Mesenchymal stem cell (in vitro differentiated cells and primary cell): Measurements from ENCODE around the gene TOM1.

ENCODE experiments used
- DNase-seq: peaks from one replicate; pipeline ENCODE4 v3.0.0-alpha.2; 2013
- H2AFZ ChIP-seq: one replicate; pipeline ENCODE4 v1.6.1; 2013; ENCODE audit warnings: low read depth, mild to moderate bottlenecking, control low read depth, inconsistent platforms, low read length, moderate library complexity
- H2AK5ac ChIP-seq: 2 replicates; pipeline ENCODE4 v1.6.1; 2013; ENCODE audit warnings: low read length, moderate library complexity, mild to moderate bottlenecking, inconsistent platforms; ENCODE audit not compliant: severe bottlenecking
- H2BK120ac ChIP-seq: one replicate; pipeline ENCODE4 v1.6.1; 2013; ENCODE audit warnings: low read depth, mild to moderate bottlenecking, inconsistent platforms, low read length, moderate library complexity
- H2BK12ac ChIP-seq, 2 experiments: one replicate each; pipeline ENCODE4 v1.6.1; 2013; ENCODE audit warnings: inconsistent platforms in 2 of 2, low read length in 2 of 2, mild to moderate bottlenecking in 2 of 2, moderate library complexity in 2 of 2, control low read depth in 1 of 2
- H2BK15ac ChIP-seq: one replicate; pipeline ENCODE4 v1.6.1; 2013; ENCODE audit warnings: mild to moderate bottlenecking, low read depth, inconsistent platforms; ENCODE audit not compliant: poor library complexity, severe bottlenecking
- H2BK5ac ChIP-seq: 2 replicates; pipeline ENCODE4 v1.6.1; 2013; ENCODE audit warnings: low read depth, mild to moderate bottlenecking, low read length, control low read depth, inconsistent platforms; ENCODE audit not compliant: poor library complexity, severe bottlenecking
- H3K14ac ChIP-seq, 2 experiments: one replicate each; pipeline ENCODE4 v1.6.1; 2013; ENCODE audit warnings: inconsistent platforms in 2 of 2, low read length in 2 of 2, control low read depth in 1 of 2, mild to moderate bottlenecking in 1 of 2, moderate library complexity in 1 of 2
- H3K18ac ChIP-seq, 2 experiments: one replicate each; pipeline ENCODE4 v1.6.1; 2013; ENCODE audit warnings: inconsistent platforms in 2 of 2, low read length in 2 of 2, control low read depth in 1 of 2, low read depth in 1 of 2, mild to moderate bottlenecking in 1 of 2
- H3K23ac ChIP-seq, 2 experiments: one replicate each; pipeline ENCODE4 v1.6.1; 2013; ENCODE audit warnings: inconsistent platforms in 2 of 2, low read length in 2 of 2, mild to moderate bottlenecking in 2 of 2, moderate library complexity in 2 of 2, control low read depth in 1 of 2
- H3K27ac ChIP-seq: 2 replicates; pipeline ENCODE4 v1.5.1; 2013; ENCODE audit warnings: mild to moderate bottlenecking, moderate library complexity, low read length, control low read depth, inconsistent platforms; ENCODE audit not compliant: poor library complexity, severe bottlenecking
- H3K27me3 ChIP-seq, 2 experiments: 2 replicates each; pipeline versions ENCODE4 v1.6.1 to v1.7.0; 2013; ENCODE audit warnings: low read length in 2 of 2, mild to moderate bottlenecking in 2 of 2, moderate library complexity in 2 of 2, control low read depth in 1 of 2, inconsistent platforms in 1 of 2; ENCODE audit not compliant: control insufficient read depth in 1 of 2, insufficient read depth in 1 of 2
- H3K36me3 ChIP-seq, 2 experiments: 2 replicates each; pipeline versions ENCODE4 v1.6.1 to v1.7.0; 2013; ENCODE audit warnings: low read length in 2 of 2, control low read depth in 1 of 2, inconsistent platforms in 1 of 2, low read depth in 1 of 2, mild to moderate bottlenecking in 1 of 2; ENCODE audit not compliant: insufficient read depth in 2 of 2, control insufficient read depth in 1 of 2
- H3K4ac ChIP-seq, 2 experiments: one replicate each; pipeline ENCODE4 v1.6.1; 2013; ENCODE audit warnings: inconsistent platforms in 2 of 2, low read length in 2 of 2, mild to moderate bottlenecking in 2 of 2, moderate library complexity in 2 of 2, control low read depth in 1 of 2, low read depth in 1 of 2
- H3K4me1 ChIP-seq: 2 replicates; pipeline ENCODE4 v1.6.1; 2013; ENCODE audit warnings: low read depth, low read length, control low read depth; ENCODE audit not compliant: control insufficient read depth, insufficient read depth
- H3K4me2 ChIP-seq: 2 replicates; pipeline ENCODE4 v1.6.1; 2013; ENCODE audit warnings: low read length, mild to moderate bottlenecking, inconsistent platforms; ENCODE audit not compliant: poor library complexity, severe bottlenecking
- H3K4me3 ChIP-seq, 2 experiments: 2 replicates each; pipeline versions ENCODE4 v1.5.1 to v1.7.0; 2013; ENCODE audit warnings: low read length in 2 of 2, mild to moderate bottlenecking in 2 of 2, control low read depth in 1 of 2, low read depth in 1 of 2; ENCODE audit not compliant: insufficient read depth in 1 of 2
- H3K79me1 ChIP-seq: replicated peaks from 2 replicates; pipeline ENCODE4 v1.6.1; 2013; ENCODE audit warnings: mild to moderate bottlenecking, control low read depth, low read length, inconsistent platforms; ENCODE audit not compliant: poor library complexity, severe bottlenecking
- H3K9ac ChIP-seq: 2 replicates; pipeline ENCODE4 v1.7.0; 2013; ENCODE audit warnings: mild to moderate bottlenecking, low read length, moderate library complexity
- H3K9me3 ChIP-seq: 2 replicates; pipeline ENCODE4 v1.7.0; 2013; ENCODE audit warnings: mild to moderate bottlenecking, low read length; ENCODE audit not compliant: control insufficient read depth
- H4K8ac ChIP-seq: one replicate; pipeline ENCODE4 v1.6.1; 2013; ENCODE audit warnings: inconsistent platforms, mild to moderate bottlenecking, low read length, moderate library complexity
- H4K91ac ChIP-seq: one replicate; pipeline ENCODE4 v1.6.1; 2013; ENCODE audit warnings: mild to moderate bottlenecking, low read length, inconsistent platforms
- WGBS: methylation state at CpG from one replicate; pipeline ENCODE4 v1.1.7; 2013; ENCODE audit warnings: mixed read lengths; 5-methylcytosine and 5-hydroxymethylcytosine counted together

TOM1 gene

DNA sequence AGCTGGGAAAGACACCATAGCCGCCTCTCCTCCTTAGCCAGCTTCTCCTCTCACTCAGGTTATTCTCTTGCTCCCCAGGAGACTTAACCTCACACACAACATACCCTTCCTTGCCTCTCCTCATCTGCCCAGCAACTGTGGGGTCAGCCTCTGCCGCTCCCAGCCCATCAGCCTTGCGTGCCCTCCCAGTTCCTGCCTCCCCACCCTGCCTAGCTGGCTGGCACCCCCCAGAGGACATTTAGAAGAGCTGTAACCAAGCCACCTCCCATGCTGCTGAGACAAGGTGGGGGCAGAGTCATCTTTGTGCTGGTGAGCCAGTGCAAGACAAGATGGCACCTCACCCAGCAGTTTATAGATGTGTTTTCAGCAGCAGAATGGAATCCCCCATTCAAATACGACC lies 38.2 kb downstream of the TOM1 start:
- H3K27me3 ChIP-seq = no peaks in the 10 kb centered on the region
- no peak for DNase-seq

DNA sequence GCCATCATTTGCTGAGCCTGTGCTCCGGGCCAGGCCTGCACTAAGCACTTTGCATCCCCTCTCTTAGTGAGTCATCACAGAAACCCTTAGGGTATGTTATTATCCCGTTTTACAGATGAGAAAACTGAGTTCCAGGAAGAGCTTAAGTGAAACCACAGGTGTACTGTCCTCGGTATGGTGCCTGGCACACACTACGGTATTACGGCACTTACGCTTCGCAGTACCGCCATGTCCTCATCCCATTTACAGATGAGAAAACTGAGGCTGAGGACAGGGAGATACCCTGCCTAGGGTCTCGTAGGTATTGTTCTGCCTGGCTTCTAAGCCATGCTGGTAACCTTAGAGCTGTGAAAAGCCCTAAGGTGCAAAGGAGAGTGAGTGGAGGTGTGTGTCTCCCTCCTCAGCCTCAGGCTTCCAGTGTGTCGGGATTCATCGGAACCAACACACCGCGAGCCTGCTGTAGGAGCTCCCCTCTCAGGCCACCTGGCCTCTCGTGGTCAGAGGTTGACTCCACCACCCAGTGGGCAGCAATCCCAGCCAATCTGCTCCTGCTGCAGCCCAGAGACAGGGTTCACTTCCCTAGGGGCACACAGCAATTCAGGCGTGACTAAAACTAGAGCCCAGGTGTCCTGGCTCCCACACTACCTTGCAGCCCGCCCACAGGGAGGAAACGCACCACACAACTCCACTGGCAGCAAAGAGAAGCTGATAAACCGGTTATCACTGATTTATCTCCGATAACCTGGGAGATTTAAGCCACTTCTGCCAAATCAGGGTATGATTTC lies 41.6 kb downstream of the TOM1 start:
- Histone ChIP-seq H3K36me3 (peaks cover 89 to 91% of the 10 kb centered on the region in 2 experiments), H3K23ac (no peak overlapping the region), H3K18ac (no peak overlapping the region), H3K9me3 (no peaks in the 10 kb centered on the region), H3K27me3 (no peaks in the 10 kb centered on the region), H4K91ac (no peak overlapping the region), H4K8ac (no peak overlapping the region), H2AFZ (no peak overlapping the region), H3K4ac (no peak overlapping the region), H3K4me1 (peaks cover 11% of the 10 kb centered on the region), H3K4me2 (no peak overlapping the region), H2BK5ac (no peak overlapping the region), H3K27ac (no peak overlapping the region), H2BK12ac (no peak overlapping the region), H3K9ac (no peak overlapping the region), H3K79me1 (no peaks in the 10 kb centered on the region), H3K4me3 (no peak overlapping the region), H2AK5ac (no peak overlapping the region), H2BK15ac (no peak overlapping the region), H3K14ac (no peak overlapping the region), H2BK120ac (no peak overlapping the region)
- 93% methylated on average over 19 of the region's 19 CpGs for WGBS
- no peak for DNase-seq

More for the DNA sequence above, 38.2 kb downstream of the TOM1 start:
- Histone ChIP-seq H3K4me3 (no peak overlapping the region), H2BK15ac (no peak overlapping the region), H3K14ac (no peak overlapping the region), H3K79me1 (no peaks in the 10 kb centered on the region), H3K4me2 (no peak overlapping the region), H2AK5ac (no peak overlapping the region), H3K9ac (no peak overlapping the region), H4K8ac (no peak overlapping the region), H3K18ac (no peak overlapping the region), H4K91ac (no peak overlapping the region), H3K36me3 (peaks cover 89 to 93% of the 10 kb centered on the region in 2 experiments), H3K4ac (no peak overlapping the region), H3K27ac (no peak overlapping the region), H2BK12ac (no peak overlapping the region), H3K23ac (no peak overlapping the region), H2AFZ (no peak overlapping the region), H2BK120ac (no peak overlapping the region), H3K4me1 (peaks cover 17% of the 10 kb centered on the region), H3K9me3 (no peaks in the 10 kb centered on the region), H2BK5ac (no peak overlapping the region)
- WGBS = 87% methylated on average over 4 of the region's 4 CpGs

DNA sequence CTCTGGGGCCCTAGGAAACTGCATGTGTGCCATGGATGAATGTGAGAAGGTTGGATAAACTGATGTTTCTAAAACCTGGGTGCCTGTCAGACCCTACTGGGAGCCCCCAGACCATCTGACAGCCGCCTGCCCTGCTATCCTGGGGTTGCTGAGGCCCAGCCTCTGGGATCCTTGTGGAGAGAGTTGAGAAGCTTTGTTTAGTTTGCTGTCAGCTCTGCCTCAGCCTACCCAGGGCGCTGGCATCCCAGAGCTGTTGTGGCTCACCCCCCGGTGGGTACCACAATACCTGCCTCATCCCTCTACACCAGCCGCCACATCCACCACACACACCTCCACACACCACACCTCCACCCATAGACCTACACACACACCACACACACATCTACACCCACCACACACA lies 42.7 kb downstream of the TOM1 start:
- Histone ChIP-seq H3K4ac (no peak overlapping the region), H3K18ac (no peak overlapping the region), H2AK5ac (no peak overlapping the region), H2BK15ac (no peak overlapping the region), H3K36me3 (peaks cover 85 to 89% of the 10 kb centered on the region in 2 experiments), H3K27ac (no peak overlapping the region), H3K4me2 (no peak overlapping the region), H4K91ac (peak overlapping the region; percentile 29), H2BK5ac (no peak overlapping the region), H2AFZ (no peak overlapping the region), H3K9ac (no peak overlapping the region), H4K8ac (no peak overlapping the region), H3K4me3 (no peak overlapping the region), H3K4me1 (peaks cover 11% of the 10 kb centered on the region), H2BK120ac (no peak overlapping the region), H2BK12ac (no peak overlapping the region), H3K27me3 (no peaks in the 10 kb centered on the region), H3K14ac (no peak overlapping the region), H3K79me1 (no peaks in the 10 kb centered on the region), H3K9me3 (no peaks in the 10 kb centered on the region), H3K23ac (no peak overlapping the region)
- 94% methylated on average over 4 of the region's 4 CpGs for WGBS
- no peak for DNase-seq

DNA sequence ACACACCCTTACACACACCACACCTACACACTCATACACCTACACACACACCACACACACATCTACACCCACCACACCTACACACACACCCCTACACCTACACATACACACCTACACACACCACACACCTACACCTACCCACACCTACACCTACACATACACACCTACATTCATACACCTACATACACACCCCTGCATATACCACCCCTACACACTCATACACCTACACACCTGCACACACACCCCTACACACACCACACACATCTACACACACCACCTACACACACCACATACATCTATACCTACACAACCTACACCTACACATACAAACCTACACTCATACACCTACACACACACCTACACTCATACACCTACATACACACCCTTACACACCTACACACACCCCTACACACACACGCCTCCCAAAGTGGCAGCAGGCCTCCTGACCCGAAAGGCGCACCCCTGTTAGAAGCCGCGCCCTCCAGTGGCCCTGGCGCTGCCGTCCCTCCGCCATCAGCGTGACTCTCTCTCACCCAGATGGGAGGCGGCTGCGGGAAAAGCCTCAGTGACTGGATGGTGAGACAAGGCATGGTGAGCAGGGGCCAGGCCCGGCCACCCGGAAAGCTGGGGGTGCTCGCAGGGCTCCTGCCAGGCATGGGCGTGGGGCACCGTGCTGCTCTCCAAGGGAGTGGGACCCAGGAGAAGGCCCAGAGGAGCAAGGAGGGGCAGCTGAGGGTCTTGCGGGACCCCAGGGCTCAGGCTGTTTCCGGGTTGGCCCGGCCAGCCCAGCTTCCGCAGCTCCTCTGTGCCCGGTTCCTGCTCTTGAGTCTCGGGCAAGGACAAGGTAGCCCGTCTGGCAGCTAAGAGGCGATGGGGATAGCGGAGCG lies 44.2 kb downstream of the TOM1 start:
- 97% methylated on average over 26 of the region's 26 CpGs for WGBS
- no peak overlapping the region for H3K4me2 ChIP-seq

More for the DNA sequence above, 44.2 kb downstream of the TOM1 start:
- Histone ChIP-seq H3K9ac (no peak overlapping the region), H3K36me3 (peaks cover 83 to 88% of the 10 kb centered on the region in 2 experiments), H3K27me3 (no peaks in the 10 kb centered on the region), H4K8ac (no peak overlapping the region), H2BK12ac (no peak overlapping the region), H3K4me1 (peaks cover 16% of the 10 kb centered on the region), H2BK5ac (no peak overlapping the region), H3K18ac (no peak overlapping the region), H3K79me1 (no peaks in the 10 kb centered on the region), H3K4ac (no peak overlapping the region), H3K27ac (no peak overlapping the region), H3K23ac (no peak overlapping the region), H2BK15ac (no peak overlapping the region), H3K4me3 (no peak overlapping the region), H2AK5ac (no peak overlapping the region), H2BK120ac (no peak overlapping the region), H2AFZ (no peak overlapping the region), H3K9me3 (no peaks in the 10 kb centered on the region), H4K91ac (peak overlapping the region; percentile 2), H3K14ac (peak overlapping the region in 1 of 2 experiments; percentile 15)
- DNase-seq = no peak
